GM21786 (cell line): Measurements from ENCODE around the gene CHERP.
A peak's percentile ranks its signal among the peaks of the same experiment; 100 is the strongest.
"Not testable (repeated sequence)": the region's sequence is repeated elsewhere in the genome, so short reads cannot be mapped to it uniquely, and the experiment has no call there.

Experiments
- ATAC-seq: cut with Tn5 transposase; IDR thresholded peaks from one replicate; pipeline ENCODE4 v1.9.1; 2021; ENCODE audit not compliant: unreplicated experiment

The CHERP gene

GRCh38 chr19:16521715-16522289, 20.4 kb downstream of the CHERP start:
- no peak for ATAC-seq

GRCh38 chr19:16520986-16521624, 21.1 kb downstream of the CHERP start:
- ATAC-seq, result no peak

GRCh38 chr19:16520074-16520973, 21.9 kb downstream of the CHERP start:
- no peak for ATAC-seq

- ATAC-seq, result no peak
Observed at GRCh38 chr19:16519230-16519687, 23.0 kb downstream of the CHERP start.

- ATAC-seq, result no peak
Observed at GRCh38 chr19:16518483-16519229, 23.6 kb downstream of the CHERP start.

- no peak for ATAC-seq
Observed at GRCh38 chr19:16518061-16518460, 24.2 kb downstream of the CHERP start.

- no peak for ATAC-seq
Observed at GRCh38 chr19:16516923-16517610, 25.2 kb downstream of the CHERP start.

- ATAC-seq, result no peak
Observed at GRCh38 chr19:16516381-16516780, 25.9 kb downstream of the CHERP start.

- ATAC-seq, result no peak
Observed at GRCh38 chr19:16514383-16515019, 27.7 kb downstream of the CHERP start.

- ATAC-seq, result not testable (repeated sequence)
Observed at GRCh38 chr19:16512611-16513010, 29.6 kb downstream of the CHERP start.

GRCh38 chr19:16509141-16510061, 32.8 kb downstream of the CHERP start:
- ATAC-seq, result no peak

GRCh38 chr19:16508546-16508945, 33.7 kb downstream of the CHERP start:
- ATAC-seq, result no peak

- ATAC-seq, result no peak
Observed at GRCh38 chr19:16506961-16507360, 35.3 kb downstream of the CHERP start.

GRCh38 chr19:16506161-16506560, 36.1 kb downstream of the CHERP start:
- ATAC-seq, result not testable (repeated sequence)

GRCh38 chr19:16504271-16504670, 38.0 kb downstream of the CHERP start:
- ATAC-seq, result no peak

GRCh38 chr19:16497837-16498236, 44.4 kb downstream of the CHERP start:
- no peak for ATAC-seq

GRCh38 chr19:16497042-16497441, 45.2 kb downstream of the CHERP start:
- no peak for ATAC-seq

- ATAC-seq, result no peak
Observed at GRCh38 chr19:16496613-16496983, 45.6 kb downstream of the CHERP start.

- peak; percentile 95 for ATAC-seq
Observed at GRCh38 chr19:16495982-16496612, 46.1 kb downstream of the CHERP start, which contains the start of the genes C19orf44 and CALR3. Gene C19orf44, plus strand, starts transcription at chr19:16496394. Its CDS starts 4,399 bp downstream, at chr19:16500793. Gene CALR3, minus strand, starts transcription at chr19:16496167. Its CDS starts 38 bp downstream, at chr19:16496129.
